ENCODE data around the gene UBE2J2.

UBE2J2 gene

DNA sequence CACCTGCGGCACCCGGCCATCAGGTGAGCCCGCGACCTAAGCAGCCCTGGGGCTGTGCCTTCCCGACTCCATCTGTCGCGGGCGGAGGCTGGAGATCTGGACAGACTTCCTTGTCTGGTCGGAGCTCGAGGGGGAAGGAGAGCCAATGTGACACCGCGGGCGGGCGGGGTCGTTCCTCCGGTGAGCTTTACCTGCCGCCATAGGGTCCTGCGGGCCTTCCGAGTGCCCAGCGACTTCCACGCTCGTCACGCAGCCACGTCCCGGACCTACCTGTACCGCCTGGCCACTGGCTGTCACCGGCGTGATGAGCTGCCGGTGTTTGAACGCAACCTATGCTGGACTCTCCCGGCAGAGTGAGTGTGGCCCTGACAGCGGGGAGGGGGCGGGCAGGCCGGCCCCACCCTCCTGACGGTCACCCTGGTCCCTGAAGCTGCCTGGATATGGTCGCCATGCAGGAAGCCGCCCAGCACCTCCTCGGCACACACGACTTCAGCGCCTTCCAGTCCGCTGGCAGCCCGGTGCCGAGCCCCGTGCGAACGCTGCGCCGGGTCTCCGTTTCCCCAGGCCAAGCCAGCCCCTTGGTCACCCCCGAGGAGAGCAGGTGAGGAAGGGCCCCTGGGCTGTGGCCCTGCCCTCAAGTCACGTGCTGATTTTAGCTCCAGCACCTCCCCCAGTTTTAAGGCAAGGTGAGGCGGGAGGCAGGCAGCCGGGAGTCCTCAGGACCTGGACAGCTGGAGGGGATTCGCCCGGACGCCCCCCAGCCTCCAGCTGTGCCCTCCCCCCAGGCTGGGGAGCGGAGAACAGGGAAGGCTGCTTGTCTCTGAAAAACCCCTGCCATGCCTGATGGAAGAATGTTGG is 35.8 kb upstream of the UBE2J2 start:
- DNase-seq (ENCODE audit: low read depth in 1 of 2, low spot score in 1 of 2) = no peak

GRCh38 chr1:1308756-1309250 is 35.1 kb upstream of the UBE2J2 start:
- no peak for DNase-seq (ENCODE audit: low read depth in 1 of 2, low spot score in 1 of 2)

DNA sequence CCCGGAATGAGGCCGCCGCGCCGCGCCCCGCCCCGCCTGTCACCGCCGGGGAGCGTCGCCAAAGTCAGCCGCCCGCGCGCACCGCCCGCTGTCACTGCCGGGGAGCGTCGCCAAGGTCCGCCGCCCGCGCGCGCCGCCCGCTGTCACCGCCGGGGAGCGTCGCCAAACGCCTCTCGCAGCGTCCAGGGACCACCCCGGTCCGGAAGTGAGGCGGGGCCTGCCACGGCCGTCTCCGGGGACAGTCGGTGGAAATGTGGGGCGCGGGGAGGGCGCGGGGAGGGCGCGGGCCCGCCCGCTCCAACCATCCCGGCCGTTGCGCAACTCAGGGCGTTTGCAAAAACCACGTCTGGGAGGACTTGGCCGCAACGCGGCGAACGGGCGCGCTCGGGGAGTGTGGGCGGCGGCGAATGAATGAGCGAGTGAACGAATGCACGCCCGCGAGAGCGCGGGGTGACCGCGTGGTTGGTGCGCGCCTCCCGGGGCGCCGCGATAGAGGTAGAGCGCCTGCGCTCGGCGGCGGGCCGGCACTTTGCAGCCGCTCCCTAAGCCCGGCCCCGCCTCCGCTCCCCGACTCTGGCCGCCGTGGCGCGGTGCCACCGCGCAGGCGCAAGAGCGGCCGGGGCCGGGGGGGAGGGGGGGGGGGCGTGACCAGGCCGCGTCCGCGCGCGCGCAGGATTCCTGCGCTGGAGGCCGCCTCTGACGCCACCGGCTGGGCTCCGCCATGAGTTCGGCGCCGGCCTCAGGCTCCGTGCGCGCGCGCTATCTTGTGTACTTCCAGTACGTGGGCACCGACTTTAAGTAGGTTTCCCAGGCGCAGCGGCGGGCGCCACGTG is 34.5 kb upstream of the UBE2J2 start, which contains the start of the genes ACAP3 and PUSL1:
TSS of gene ACAP3 (minus strand) at position 8 of the 833 bp plus-strand sequence. CDS start 115 bp downstream, outside the sequence.
TSS of gene PUSL1 (plus strand) at position 675 of the 833 bp plus-strand sequence. CDS start at position 722, 47 bp downstream.
- DNase-seq (ENCODE audit: low read depth in 1 of 2, low spot score in 1 of 2) = peak; percentile 82 to 83

DNA sequence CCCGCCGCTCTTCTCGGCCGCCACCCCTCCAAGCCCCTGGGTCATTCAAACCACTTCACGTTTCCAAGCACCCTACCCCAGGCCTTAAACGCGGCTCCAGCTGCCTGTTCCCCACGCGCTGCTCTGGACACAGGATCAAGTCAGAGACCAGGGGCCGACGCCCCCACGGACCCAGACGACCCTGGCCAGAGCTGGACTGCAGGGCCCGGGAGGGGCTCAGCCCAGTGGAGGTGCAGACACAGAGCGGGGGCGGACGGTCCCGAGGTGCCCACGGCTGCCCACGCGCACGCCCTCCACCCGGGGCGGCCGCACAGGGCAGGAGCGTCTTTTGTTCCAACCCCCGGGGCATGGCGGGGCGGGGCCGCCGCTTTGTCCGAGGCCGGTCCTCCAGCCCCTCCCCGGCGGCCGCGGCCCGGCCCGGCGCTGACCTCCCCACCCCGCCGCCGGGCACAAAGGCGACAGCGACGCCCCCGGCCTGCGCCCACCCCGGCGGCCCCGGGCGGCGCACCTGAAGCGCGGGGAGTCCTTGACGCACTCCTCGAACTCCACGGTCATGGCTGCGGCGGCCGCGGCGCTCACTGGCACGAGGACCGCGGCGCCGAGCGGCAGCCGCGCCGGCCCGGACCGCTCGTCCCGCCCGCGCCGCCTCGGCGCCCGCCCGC is 33.7 kb upstream of the UBE2J2 start:
- DNase-seq (ENCODE audit: low read depth in 1 of 2, low spot score in 1 of 2) = no peak

- no peak for DNase-seq (ENCODE audit: low read depth in 1 of 2, low spot score in 1 of 2)
Observed at GRCh38 chr1:1306661-1307260, 33.1 kb upstream of the UBE2J2 start.

GRCh38 chr1:1306070-1306660 is 32.5 kb upstream of the UBE2J2 start:
- DNase-seq (ENCODE audit: low read depth in 1 of 2, low spot score in 1 of 2) = no peak

DNA sequence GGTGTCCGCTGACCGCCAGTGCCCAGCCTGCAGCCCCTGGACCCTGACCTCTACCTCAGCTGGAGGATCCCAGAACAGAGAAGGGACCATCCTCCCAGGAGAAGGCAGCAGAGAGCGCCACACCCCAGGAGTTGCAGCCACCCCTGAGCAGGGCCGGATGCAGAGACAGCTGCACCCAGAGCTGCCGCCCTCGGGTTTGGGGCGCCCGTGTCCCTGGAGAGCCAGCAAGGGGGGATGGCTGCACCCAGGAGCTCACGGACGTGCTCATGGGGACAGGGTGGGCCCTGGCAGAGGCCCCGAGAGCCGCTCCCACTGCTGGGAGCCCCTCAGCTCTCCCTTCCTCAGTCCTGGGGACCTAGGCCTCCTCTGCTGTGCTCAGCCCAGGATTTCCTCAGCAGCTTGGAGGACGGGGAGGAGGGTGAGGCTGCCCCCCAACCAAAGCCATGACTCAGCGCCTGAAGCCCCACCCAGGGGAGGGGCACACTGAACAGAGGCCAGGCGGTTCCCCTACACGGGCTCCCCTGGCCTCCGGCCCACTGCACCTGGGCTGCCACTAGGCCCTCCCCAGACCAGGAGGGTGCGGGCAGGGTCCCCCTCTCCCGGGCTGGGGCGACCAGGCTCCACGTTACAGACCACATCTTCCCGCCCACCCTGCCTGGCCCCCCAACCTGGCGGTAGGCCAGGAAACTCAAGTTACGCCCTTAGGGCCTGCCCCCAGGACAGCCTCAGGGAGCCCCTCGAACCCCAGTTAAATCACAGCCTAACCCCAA is 31.8 kb upstream of the UBE2J2 start:
- DNase-seq (ENCODE audit: low read depth in 1 of 2, low spot score in 1 of 2) = peak; percentile 51 to 55

GRCh38 chr1:1304331-1305299 is 31.0 kb upstream of the UBE2J2 start:
- DNase-seq (ENCODE audit: low read depth in 1 of 2, low spot score in 1 of 2) = no peak

DNA sequence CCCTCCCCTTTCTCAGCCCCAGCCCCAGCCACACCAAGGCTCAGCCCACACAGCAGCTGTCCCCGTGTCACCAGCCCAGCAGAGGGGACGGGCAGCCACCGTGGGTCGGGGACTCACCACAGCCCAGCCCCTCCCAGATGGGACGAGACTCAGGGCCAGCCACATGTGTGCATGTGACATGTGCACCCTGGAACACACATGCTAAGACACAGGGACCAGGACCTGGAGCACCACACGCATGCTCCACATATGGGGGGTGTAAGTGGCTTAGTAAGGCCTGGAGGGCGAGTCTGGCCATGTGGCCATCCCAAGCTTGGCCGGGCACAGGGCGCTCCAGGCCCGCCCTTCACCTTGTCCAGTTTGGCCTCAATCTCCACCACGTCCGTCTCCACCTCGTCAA is 30.1 kb upstream of the UBE2J2 start:
- DNase-seq (ENCODE audit: low read depth in 1 of 2, low spot score in 1 of 2) = no peak

- DNase-seq (ENCODE audit: low read depth in 1 of 2, low spot score in 1 of 2) = no peak
Observed at GRCh38 chr1:1302951-1303509, 29.4 kb upstream of the UBE2J2 start.

DNA sequence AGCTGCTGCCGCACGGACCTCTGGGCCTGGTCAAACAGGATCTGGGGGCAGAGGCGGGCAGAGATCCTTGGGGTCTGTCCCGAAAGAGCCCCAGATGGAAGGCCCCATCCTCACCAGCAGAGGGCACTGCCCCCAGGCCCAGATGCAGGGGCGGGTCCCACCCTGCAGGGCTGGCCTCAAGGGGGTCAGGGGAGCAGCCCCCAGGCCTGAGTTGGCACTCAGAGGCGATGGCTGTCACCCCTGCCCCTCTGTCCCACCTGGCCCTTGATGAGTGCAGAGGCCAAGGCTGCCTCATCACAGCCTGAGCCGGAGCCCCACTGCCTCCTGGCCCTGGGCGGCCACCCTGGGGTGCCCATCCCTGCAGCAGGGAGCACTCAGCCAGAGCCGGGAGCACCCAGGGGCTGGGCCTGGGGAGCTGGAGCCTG is 28.4 kb upstream of the UBE2J2 start:
- DNase-seq (ENCODE audit: low read depth in 1 of 2, low spot score in 1 of 2) = no peak

- DNase-seq (ENCODE audit: low read depth in 1 of 2, low spot score in 1 of 2) = no peak
Observed at GRCh38 chr1:1300352-1300739, 26.7 kb upstream of the UBE2J2 start.

GRCh38 chr1:1299686-1300351 is 26.2 kb upstream of the UBE2J2 start:
- DNase-seq (ENCODE audit: low read depth in 1 of 2, low spot score in 1 of 2) = no peak

DNA sequence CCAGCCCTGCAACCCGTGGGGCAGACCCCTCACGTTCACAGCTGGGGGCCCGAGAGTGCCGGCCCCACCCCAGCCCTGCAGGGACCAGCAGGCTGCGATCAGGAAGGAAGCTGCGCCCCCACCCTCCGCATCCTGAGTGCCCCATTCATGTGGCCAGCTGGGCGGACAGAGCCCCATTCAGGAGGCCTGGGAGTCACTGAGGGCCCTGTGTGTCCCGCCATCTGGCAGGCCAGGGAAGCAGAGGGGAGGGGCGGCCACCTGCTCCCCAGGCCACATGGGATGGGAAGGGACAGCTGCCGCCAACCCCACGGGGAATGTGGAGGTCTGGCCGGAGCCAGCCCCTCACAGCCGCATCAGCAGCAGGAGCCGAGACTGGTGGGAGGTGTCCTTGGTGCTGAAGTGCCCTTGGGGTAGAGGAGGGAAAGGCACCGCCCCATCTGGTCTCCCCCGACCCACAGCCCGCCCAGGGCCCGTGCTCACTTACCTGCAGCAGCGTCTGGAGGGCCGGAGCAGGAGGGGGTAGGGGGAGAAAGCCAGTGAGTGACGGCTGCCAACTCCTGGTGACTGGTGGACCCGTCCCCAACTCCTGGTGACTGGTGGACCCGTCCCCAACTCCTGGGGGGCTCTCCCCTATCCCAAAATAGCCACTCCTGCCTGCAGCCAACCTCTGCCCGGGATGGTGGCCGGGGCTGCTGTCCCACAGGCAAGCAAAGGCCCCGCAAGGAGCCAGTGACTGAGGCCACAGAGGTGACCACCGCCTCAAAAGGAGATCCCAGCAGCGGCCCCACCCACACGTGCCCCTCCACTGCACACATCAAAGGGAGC is 25.4 kb upstream of the UBE2J2 start:
- DNase-seq (ENCODE audit: low read depth in 1 of 2, low spot score in 1 of 2) = no peak

GRCh38 chr1:1297802-1298424 is 24.3 kb upstream of the UBE2J2 start:
- DNase-seq (ENCODE audit: low read depth in 1 of 2, low spot score in 1 of 2) = no peak

Data from stimulated activated CD4-positive, alpha-beta T cell treated with anti-CD3 and anti-CD28 coated beads, Interleukin-15, amount 100 ng/mL, for 1 hour (primary cell).